B cell (primary cell): Measurements from ENCODE around the gene ARFGEF2.
A peak's percentile ranks its signal among the peaks of the same experiment; 100 is the strongest.

Source experiments
- EZH2 ChIP-seq: IDR thresholded peaks from 2 replicates; pipeline ENCODE4 v1.6.1; 2012; ENCODE audit warnings: borderline replicate concordance, low read depth, mild to moderate bottlenecking, moderate library complexity, low read length; ENCODE audit not compliant: insufficient read depth, poor library complexity, severe bottlenecking
- TF ChIP-seq, protein P1 (sequence below): fragments of 200-600 bp; IDR thresholded peaks from one replicate; pipeline ENCODE4 v1.8.0; 2022; ENCODE audit warnings: antibody characterized with exemption, mild to moderate bottlenecking

GRCh38 chr20:49028684-49029083 is 107.2 kb downstream of the ARFGEF2 start:
- TF ChIP-seq, protein P1, sequence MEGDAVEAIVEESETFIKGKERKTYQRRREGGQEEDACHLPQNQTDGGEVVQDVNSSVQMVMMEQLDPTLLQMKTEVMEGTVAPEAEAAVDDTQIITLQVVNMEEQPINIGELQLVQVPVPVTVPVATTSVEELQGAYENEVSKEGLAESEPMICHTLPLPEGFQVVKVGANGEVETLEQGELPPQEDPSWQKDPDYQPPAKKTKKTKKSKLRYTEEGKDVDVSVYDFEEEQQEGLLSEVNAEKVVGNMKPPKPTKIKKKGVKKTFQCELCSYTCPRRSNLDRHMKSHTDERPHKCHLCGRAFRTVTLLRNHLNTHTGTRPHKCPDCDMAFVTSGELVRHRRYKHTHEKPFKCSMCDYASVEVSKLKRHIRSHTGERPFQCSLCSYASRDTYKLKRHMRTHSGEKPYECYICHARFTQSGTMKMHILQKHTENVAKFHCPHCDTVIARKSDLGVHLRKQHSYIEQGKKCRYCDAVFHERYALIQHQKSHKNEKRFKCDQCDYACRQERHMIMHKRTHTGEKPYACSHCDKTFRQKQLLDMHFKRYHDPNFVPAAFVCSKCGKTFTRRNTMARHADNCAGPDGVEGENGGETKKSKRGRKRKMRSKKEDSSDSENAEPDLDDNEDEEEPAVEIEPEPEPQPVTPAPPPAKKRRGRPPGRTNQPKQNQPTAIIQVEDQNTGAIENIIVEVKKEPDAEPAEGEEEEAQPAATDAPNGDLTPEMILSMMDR = peak; percentile 12
- no peak for TF ChIP-seq EZH2
